IMR-90 (cell line): ENCODE results near the gene CCKAR. TPM values are rescaled to one million over a fixed set of nuclear protein-coding genes. Genes with fewer than 3 reads are reported as not detected.

Experiments used
- ATAC-seq: fragments of 200-7000 bp; cut with Tn5 transposase; 2 replicates; pipeline ENCODE4 v1.9.1; 2020; ENCODE audit warnings: low read depth, mild to moderate bottlenecking, moderate library complexity
- BruUV-seq: library from RNA; stranded (reverse); fragments of 400-500 nt; replicated peaks from 2 replicates; lab custom pipeline; 2021; lab: Mats Ljungman, UMichigan
- CTCF ChIA-PET: fragments of 300-600 bp; formaldehyde crosslinking; extraction: SDS; loops from one replicate; lab custom pipeline; 2021; ENCODE audit warnings: antibody characterized with exemption; lab: Yijun Ruan, JAX
- POLR2A ChIA-PET: fragments of 300-600 bp; sonication (Branson Sonifier 250); formaldehyde crosslinking; loops from one replicate; lab custom pipeline; 2022; ENCODE audit warnings: antibody characterized with exemption; ENCODE audit not compliant: unreplicated experiment; lab: Charles Lee
- DNase-seq: peaks from one replicate; pipeline ENCODE4 v3.0.0; 2013
- H2AFZ ChIP-seq: replicated peaks from 2 replicates; pipeline ENCODE3; 2013; ENCODE audit warnings: low read length, mild to moderate bottlenecking; ENCODE audit not compliant: poor library complexity
- H2AK5ac ChIP-seq: 2 replicates; pipeline ENCODE4 v1.6.1; 2013; ENCODE audit warnings: low read depth, low read length, inconsistent platforms
- H2AK9ac ChIP-seq: replicated peaks from 2 replicates; pipeline ENCODE3; 2013; ENCODE audit warnings: mild to moderate bottlenecking, low read depth, low read length, moderate library complexity; ENCODE audit not compliant: poor library complexity
- H2BK120ac ChIP-seq: 2 replicates; pipeline ENCODE4 v1.6.1; 2013; ENCODE audit warnings: low read depth, low read length, inconsistent platforms
- H2BK15ac ChIP-seq: 3 replicates; pipeline ENCODE4 v1.6.1; 2013; ENCODE audit warnings: low read depth, low read length, inconsistent platforms
- H2BK20ac ChIP-seq: 2 replicates; pipeline ENCODE4 v1.6.1; 2013; ENCODE audit warnings: low read depth, mild to moderate bottlenecking, inconsistent platforms, low read length, moderate library complexity
- H2BK5ac ChIP-seq: 2 replicates; pipeline ENCODE4 v1.6.1; 2013; ENCODE audit warnings: mild to moderate bottlenecking, low read depth, low read length, inconsistent platforms; ENCODE audit not compliant: poor library complexity, severe bottlenecking
- H3K14ac ChIP-seq: replicated peaks from 2 replicates; pipeline ENCODE4 v1.6.1; 2013; ENCODE audit warnings: low read depth, low read length, inconsistent platforms
- H3K18ac ChIP-seq: 2 replicates; pipeline ENCODE4 v1.6.1; 2013; ENCODE audit warnings: low read depth, low read length, control low read depth
- H3K23ac ChIP-seq: 2 replicates; pipeline ENCODE4 v1.6.1; 2013; ENCODE audit warnings: low read depth, low read length, inconsistent platforms
- H3K27ac ChIP-seq: 2 replicates; pipeline ENCODE4 v1.5.1; 2013; ENCODE audit warnings: mild to moderate bottlenecking, control low read depth, low read length; ENCODE audit not compliant: insufficient read depth
- H3K27me3 ChIP-seq: 2 replicates; pipeline ENCODE4 v1.6.1; 2013; ENCODE audit warnings: low read length; ENCODE audit not compliant: control insufficient read depth, insufficient read depth
- H3K36me3 ChIP-seq: 2 replicates; pipeline ENCODE4 v1.6.1; 2013; ENCODE audit warnings: low read length, mixed read lengths; ENCODE audit not compliant: control insufficient read depth, insufficient read depth
- H3K4ac ChIP-seq: 2 replicates; pipeline ENCODE4 v1.6.1; 2013; ENCODE audit warnings: low read depth, low read length, inconsistent platforms
- H3K4me1 ChIP-seq: 2 replicates; pipeline ENCODE4 v1.6.1; 2013; ENCODE audit warnings: low read length, mixed read lengths; ENCODE audit not compliant: control insufficient read depth, insufficient read depth
- H3K4me2 ChIP-seq: 2 replicates; pipeline ENCODE4 v1.6.1; 2013; ENCODE audit warnings: low read depth, mild to moderate bottlenecking, control low read depth, low read length, moderate library complexity
- H3K4me3 ChIP-seq: 2 replicates; pipeline ENCODE4 v1.5.1; 2013; ENCODE audit warnings: low read depth, mild to moderate bottlenecking, control low read depth, low read length, moderate library complexity; ENCODE audit not compliant: insufficient read depth
- H3K56ac ChIP-seq: 2 replicates; pipeline ENCODE4 v1.6.1; 2013; ENCODE audit warnings: low read length, inconsistent platforms; ENCODE audit not compliant: insufficient read depth; ENCODE audit errors: extremely low read depth
- H3K79me1 ChIP-seq, 2 experiments: 2 replicates each; pipeline ENCODE4 v1.6.1; 2013; ENCODE audit warnings: low read length in 2 of 2, inconsistent platforms in 1 of 2, low read depth in 1 of 2
- H3K9ac ChIP-seq: 2 replicates; pipeline ENCODE4 v1.6.1; 2013; ENCODE audit warnings: low read depth, low read length, control low read depth
- H3K9me1 ChIP-seq: 2 replicates; pipeline ENCODE4 v1.6.1; 2013; ENCODE audit warnings: low read length, inconsistent platforms; ENCODE audit not compliant: insufficient read depth
- H3K9me3 ChIP-seq: 2 replicates; pipeline ENCODE4 v1.6.1; 2013; ENCODE audit warnings: low read length; ENCODE audit not compliant: control insufficient read depth, insufficient read depth
- H4K20me1 ChIP-seq: 2 replicates; pipeline ENCODE4 v1.6.1; 2013; ENCODE audit warnings: low read length, inconsistent platforms; ENCODE audit not compliant: insufficient read depth
- H4K5ac ChIP-seq: 2 replicates; pipeline ENCODE4 v1.6.1; 2013; ENCODE audit warnings: mild to moderate bottlenecking, low read depth, low read length, control low read depth
- H4K8ac ChIP-seq, 2 experiments: 2 replicates each; pipeline ENCODE4 v1.6.1; 2013; ENCODE audit warnings: low read depth in 2 of 2, low read length in 2 of 2, control low read depth in 1 of 2, inconsistent platforms in 1 of 2
- H4K91ac ChIP-seq: 2 replicates; pipeline ENCODE4 v1.6.1; 2013; ENCODE audit warnings: low read depth, low read length, inconsistent platforms; ENCODE audit not compliant: insufficient read depth
- BHLHE40 ChIP-seq: fragments of 150-350 bp; IDR thresholded peaks from 2 replicates; pipeline ENCODE4 v1.6.1; 2016; ENCODE audit warnings: mild to moderate bottlenecking, low read depth, low read length
- CEBPB ChIP-seq: IDR thresholded peaks from 2 replicates; pipeline ENCODE4 v1.6.1; 2012; ENCODE audit warnings: low read depth, low read length, improper control_type of control experiment
- CHD1 ChIP-seq: IDR thresholded peaks from 2 replicates; pipeline ENCODE4 v1.6.1; 2012; ENCODE audit warnings: low read depth, low read length, improper control_type of control experiment
- FOS ChIP-seq: fragments of 150-350 bp; IDR thresholded peaks from 2 replicates; pipeline ENCODE4 v1.6.1; 2016; ENCODE audit warnings: low read depth, low read length
- MAFK ChIP-seq: IDR thresholded peaks from 2 replicates; pipeline ENCODE4 v1.6.1; 2012; ENCODE audit warnings: low read depth, low read length, improper control_type of control experiment
- MXI1 ChIP-seq: IDR thresholded peaks from 2 replicates; pipeline ENCODE4 v1.6.1; 2012; ENCODE audit warnings: low read depth, mild to moderate bottlenecking, low read length, moderate library complexity, borderline replicate concordance
- NFE2L2 ChIP-seq: fragments of 150-350 bp; IDR thresholded peaks from 2 replicates; pipeline ENCODE4 v1.6.1; 2016; ENCODE audit warnings: low read depth, mild to moderate bottlenecking, low read length
- POLR2A ChIP-seq: IDR thresholded peaks from 2 replicates; pipeline ENCODE4 v1.6.1; 2012; ENCODE audit warnings: mild to moderate bottlenecking, low read depth, low read length
- RAD21 ChIP-seq: IDR thresholded peaks from 2 replicates; pipeline ENCODE4 v1.6.1; 2012; ENCODE audit warnings: low read length, improper control_type of control experiment
- RCOR1 ChIP-seq: IDR thresholded peaks from 2 replicates; pipeline ENCODE4 v1.6.1; 2012; ENCODE audit warnings: mild to moderate bottlenecking, low read length, improper control_type of control experiment; ENCODE audit not compliant: insufficient replicate concordance
- SMC3 ChIP-seq: fragments of 150-350 bp; IDR thresholded peaks from 2 replicates; pipeline ENCODE4 v1.6.1; 2016; ENCODE audit warnings: low read depth, mild to moderate bottlenecking, antibody characterized with exemption, low read length, moderate library complexity
- WGBS, 2 experiments: methylation state at CpG; one replicate each; pipeline versions ENCODE4 v1.1.5 to v1.1.7; 2013; ENCODE audit warnings: missing lambda C conversion rate in 2 of 2; ENCODE audit not compliant: insufficient read length in 1 of 2; ENCODE audit errors: extremely low coverage in 2 of 2; 5-methylcytosine and 5-hydroxymethylcytosine counted together
- dilution Hi-C: fragments of 300-500 bp; cut with HindIII; formaldehyde crosslinking; loops from one replicate; pipeline ENCODE4 v1.14.3; 2018; ENCODE audit warnings: low sequenced_read_pairs; ENCODE audit not compliant: unreplicated experiment
- in situ Hi-C: fragments of 300-500 bp; cut with MboI; formaldehyde crosslinking; loops from 3 replicates; pipeline ENCODE4 v1.14.3; 2019; ENCODE audit warnings: low sequenced_read_pairs, inconsistent platforms, mixed read lengths
- intact Hi-C: fragments of 100-400 bp; cut with micrococcal nuclease; formaldehyde crosslinking; loops from 2 replicates; pipeline ENCODE4 v1.10.0; 2022
- polyA plus RNA-seq, 3 experiments: library from polyadenylated mRNA; depleted of rRNA; stranded (reverse); fragments of >200 nt; gene quantifications; 2 replicates each; pipeline ENCODE4 v1.2.3, GENCODE V29; 2012; ENCODE audit warnings: low replicate concordance in 1 of 3
- total RNA-seq: library from RNA; depleted of rRNA; stranded (reverse); fragments of >200 nt; gene quantifications from 2 replicates; pipeline ENCODE4 v1.2.3, GENCODE V29; 2012
- TF ChIP-seq, protein P1 (sequence below): fragments of 150-350 bp; IDR thresholded peaks from 2 replicates; pipeline ENCODE4 v1.6.1; 2016; ENCODE audit warnings: low read depth, mild to moderate bottlenecking, low read length, moderate library complexity, borderline replicate concordance
- TF ChIP-seq, protein P2 (sequence below): conservative IDR thresholded peaks from 2 replicates; pipeline ENCODE4 v1.5.1; 2012; ENCODE audit warnings: mild to moderate bottlenecking, low read depth, low read length, improper control_type of control experiment
- TF ChIP-seq, protein P3 (sequence below): fragments of 150-350 bp; IDR thresholded peaks from 2 replicates; pipeline ENCODE4 v1.6.1; 2017; ENCODE audit warnings: mild to moderate bottlenecking, antibody characterized with exemption, low read length, low read depth

The CCKAR gene
- total and polyA plus RNA-seq, 2 of the 4 experiments (the other 2 are of a cell fraction), result not detected

- TF ChIP-seq RAD21, result 0 out of 2 replicates have a peak, but pooled peaks have one; percentile 1
- TF ChIP-seq BHLHE40, result no peak
- TF ChIP-seq MXI1, result no peak
- TF ChIP-seq, protein P1, sequence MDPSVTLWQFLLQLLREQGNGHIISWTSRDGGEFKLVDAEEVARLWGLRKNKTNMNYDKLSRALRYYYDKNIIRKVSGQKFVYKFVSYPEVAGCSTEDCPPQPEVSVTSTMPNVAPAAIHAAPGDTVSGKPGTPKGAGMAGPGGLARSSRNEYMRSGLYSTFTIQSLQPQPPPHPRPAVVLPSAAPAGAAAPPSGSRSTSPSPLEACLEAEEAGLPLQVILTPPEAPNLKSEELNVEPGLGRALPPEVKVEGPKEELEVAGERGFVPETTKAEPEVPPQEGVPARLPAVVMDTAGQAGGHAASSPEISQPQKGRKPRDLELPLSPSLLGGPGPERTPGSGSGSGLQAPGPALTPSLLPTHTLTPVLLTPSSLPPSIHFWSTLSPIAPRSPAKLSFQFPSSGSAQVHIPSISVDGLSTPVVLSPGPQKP, result no peak
Observed at GRCh38 chr4:26458157-26458561, 32.1 kb downstream of the CCKAR start (continued).

DNA sequence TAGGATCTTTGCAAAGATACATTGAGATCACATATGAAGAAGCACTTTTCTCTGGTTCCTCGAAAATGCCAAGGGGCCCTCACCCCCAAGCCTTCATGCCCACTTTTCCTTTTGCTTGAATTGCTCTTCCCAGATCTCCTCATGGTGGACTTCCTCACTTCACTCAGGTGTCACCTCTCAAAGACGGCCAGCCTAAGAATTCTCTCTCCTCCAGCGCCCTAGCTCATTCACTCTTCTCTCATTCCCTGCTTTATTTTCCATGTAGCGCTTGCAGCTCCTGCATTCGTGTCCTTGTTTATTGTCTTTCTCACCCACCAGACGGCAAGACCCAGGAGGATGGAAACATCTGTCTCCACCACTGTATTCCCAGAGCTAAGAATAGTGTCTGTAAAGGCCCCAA is 32.9 kb downstream of the CCKAR start:
- Histone ChIP-seq H3K18ac (peak overlapping the region; percentile 9; the same call in 1 of the 2 replicates), H3K36me3 (no peaks in the 10 kb centered on the region), H3K9me3 (peaks cover 8% of the 10 kb centered on the region), H3K27ac (peak overlapping the region; percentile 14; the same call in 1 of the 2 replicates), H2AFZ (no peak overlapping the region), H2BK5ac (no peak overlapping the region), H2AK9ac (no peak overlapping the region), H3K4me3 (no peak overlapping the region), H2BK120ac (peak overlapping the region; percentile 40; the same call in 1 of the 2 replicates), H3K14ac (no peak overlapping the region; the same call in 1 of the 2 replicates), H4K20me1 (no peaks in the 10 kb centered on the region; the same call in 1 of the 2 replicates), H2BK20ac (no peak overlapping the region), H2AK5ac (peak overlapping the region; percentile 29; the same call in 1 of the 2 replicates), H3K23ac (no peak overlapping the region), H3K56ac (no peak overlapping the region), H4K91ac (no peak overlapping the region; the same call in 1 of the 2 replicates), H3K4me2 (no peak overlapping the region), H3K27me3 (0 out of 2 replicates have a peak, but pooled peaks cover 3% of the 10 kb centered on the region), H4K5ac (peak overlapping the region; percentile 4; the same call in 1 of the 2 replicates), H3K4me1 (peaks cover 20% of the 10 kb centered on the region), H3K9ac (no peak overlapping the region), H4K8ac (0 out of 4 replicates have a peak overlapping the region, but pooled peaks of 1 of the 2 experiments have one; percentile 12), H3K4ac (peak overlapping the region; percentile 15; the same call in 1 of the 2 replicates), H3K9me1 (peaks cover 12% of the 10 kb centered on the region), H3K79me1 (no peaks in the 10 kb centered on the region), H2BK15ac (no peak overlapping the region; the same call in 2 of the 3 replicates)
- 100% methylated on average over 4 of the region's 6 CpGs; no CpG with 5 or more reads in 1 of the 2 experiments for WGBS, 2 experiments
- in situ Hi-C loops, result loop anchor here (10.0 to 25.0 kb wide), 2 partner anchors 267 to 555 kb away; no protein-coding TSS in a partner anchor
- DNase-seq, result no peak
- no peak for ATAC-seq
- dilution Hi-C loops, result no loop called here
- ChIA-PET CTCF (interaction anchor here (0.5 to 1.8 kb wide), 3 partner anchors 26 to 266 kb away, joined by 3 to 8 read pairs (median 7); no protein-coding TSS in a partner anchor), POLR2A (no interaction called here)
- intact Hi-C loops, result no loop called here
- BruUV-seq, result no TSS peak
- no peak for TF ChIP-seq POLR2A
- TF ChIP-seq, protein P2, sequence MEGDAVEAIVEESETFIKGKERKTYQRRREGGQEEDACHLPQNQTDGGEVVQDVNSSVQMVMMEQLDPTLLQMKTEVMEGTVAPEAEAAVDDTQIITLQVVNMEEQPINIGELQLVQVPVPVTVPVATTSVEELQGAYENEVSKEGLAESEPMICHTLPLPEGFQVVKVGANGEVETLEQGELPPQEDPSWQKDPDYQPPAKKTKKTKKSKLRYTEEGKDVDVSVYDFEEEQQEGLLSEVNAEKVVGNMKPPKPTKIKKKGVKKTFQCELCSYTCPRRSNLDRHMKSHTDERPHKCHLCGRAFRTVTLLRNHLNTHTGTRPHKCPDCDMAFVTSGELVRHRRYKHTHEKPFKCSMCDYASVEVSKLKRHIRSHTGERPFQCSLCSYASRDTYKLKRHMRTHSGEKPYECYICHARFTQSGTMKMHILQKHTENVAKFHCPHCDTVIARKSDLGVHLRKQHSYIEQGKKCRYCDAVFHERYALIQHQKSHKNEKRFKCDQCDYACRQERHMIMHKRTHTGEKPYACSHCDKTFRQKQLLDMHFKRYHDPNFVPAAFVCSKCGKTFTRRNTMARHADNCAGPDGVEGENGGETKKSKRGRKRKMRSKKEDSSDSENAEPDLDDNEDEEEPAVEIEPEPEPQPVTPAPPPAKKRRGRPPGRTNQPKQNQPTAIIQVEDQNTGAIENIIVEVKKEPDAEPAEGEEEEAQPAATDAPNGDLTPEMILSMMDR, result no peak
- TF ChIP-seq BHLHE40, result no peak
- no peak for TF ChIP-seq CEBPB
- no peak for TF ChIP-seq NFE2L2
- no peak for TF ChIP-seq SMC3
- TF ChIP-seq MAFK, result no peak
- TF ChIP-seq FOS, result no peak
- TF ChIP-seq CHD1, result no peak
- TF ChIP-seq, protein P3, sequence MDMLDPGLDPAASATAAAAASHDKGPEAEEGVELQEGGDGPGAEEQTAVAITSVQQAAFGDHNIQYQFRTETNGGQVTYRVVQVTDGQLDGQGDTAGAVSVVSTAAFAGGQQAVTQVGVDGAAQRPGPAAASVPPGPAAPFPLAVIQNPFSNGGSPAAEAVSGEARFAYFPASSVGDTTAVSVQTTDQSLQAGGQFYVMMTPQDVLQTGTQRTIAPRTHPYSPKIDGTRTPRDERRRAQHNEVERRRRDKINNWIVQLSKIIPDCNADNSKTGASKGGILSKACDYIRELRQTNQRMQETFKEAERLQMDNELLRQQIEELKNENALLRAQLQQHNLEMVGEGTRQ, result no peak
- no peak for TF ChIP-seq RCOR1
